GF-D8 (cell line): ENCODE measurements around the gene UBE2O.
A peak's percentile ranks its signal among the peaks of the same experiment; 100 is the strongest.

Experiments used
- DNase-seq: peaks from one replicate; lab custom pipeline; 2025; lab: John Stamatoyannopoulos, UW

The UBE2O gene

GRCh38 chr17:76414334-76415295 is 38.3 kb downstream of the UBE2O start:
- DNase-seq, result no peak

DNA sequence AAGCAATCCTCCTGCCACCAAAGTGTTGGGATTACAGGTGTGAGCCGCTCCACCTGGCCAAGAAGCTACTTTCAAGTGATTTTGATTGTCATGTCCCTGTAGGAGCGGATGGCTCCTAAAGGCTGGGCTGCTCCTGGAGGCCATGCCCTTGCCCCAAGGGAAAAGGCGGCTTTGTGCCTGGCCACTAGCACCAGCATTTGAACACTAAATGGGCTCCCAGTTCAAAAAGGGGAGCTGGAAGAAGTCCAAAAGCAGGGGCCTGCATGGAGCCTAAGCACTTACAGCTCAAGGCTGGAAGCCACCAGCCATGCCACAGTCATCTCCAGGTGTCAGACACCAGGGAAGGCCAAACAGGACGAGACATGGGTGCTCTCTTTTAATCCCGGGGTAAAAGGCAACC is 41.7 kb downstream of the UBE2O start:
- no peak for DNase-seq

DNA sequence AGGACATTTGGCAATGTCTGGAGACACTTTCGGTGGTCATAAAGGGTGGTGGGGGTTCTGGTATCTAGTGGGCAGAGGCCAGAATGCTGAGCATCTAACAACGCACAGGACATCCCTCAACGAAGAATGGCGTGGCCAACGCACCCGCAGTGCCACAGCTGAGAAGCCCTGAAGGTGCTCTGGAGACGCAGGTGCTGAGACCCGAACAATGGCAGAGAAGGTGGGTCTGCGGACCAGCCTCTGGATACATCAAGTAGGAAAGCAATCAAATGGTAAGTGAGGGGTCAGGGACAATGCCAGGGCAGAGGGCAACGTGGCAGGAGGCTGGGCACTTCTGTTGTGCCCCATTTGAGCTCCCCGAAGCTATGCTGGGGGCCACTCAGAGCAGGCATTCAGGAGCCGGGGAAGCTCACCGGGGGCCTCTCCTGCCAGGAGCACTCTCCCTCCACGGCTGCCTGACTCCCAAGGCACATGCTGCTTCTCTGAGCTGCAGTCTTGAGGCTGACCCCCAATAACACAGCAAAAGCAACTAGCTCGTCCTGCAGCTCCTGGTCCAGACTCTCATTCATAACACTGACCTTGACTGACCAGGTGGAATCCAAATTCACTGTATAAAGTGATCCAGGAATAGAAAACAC is 42.5 kb downstream of the UBE2O start:
- DNase-seq, result no peak

- peak; percentile 25 for DNase-seq
These were observed 44.7 kb downstream of the UBE2O start for GRCh38 chr17:76408037-76408849.

DNA sequence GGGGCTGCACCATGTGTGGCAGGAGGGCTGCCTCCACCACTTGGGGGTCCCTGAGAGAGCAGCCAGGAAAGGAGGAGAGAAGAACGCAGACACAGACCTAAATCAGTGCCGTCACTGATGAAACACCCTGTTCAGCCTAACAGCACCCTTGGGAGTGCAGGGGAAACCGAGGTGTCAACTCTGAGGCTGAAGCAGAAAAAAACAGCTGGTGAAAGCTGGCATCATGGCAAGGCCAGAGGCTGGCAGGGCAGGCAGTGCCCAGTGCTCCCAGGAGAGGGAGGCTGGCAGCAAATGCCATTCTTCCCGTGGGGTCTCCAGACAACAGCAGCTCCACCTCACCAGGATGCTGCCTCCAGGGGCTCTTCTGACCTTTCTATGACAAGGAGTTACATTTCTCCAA is 45.4 kb downstream of the UBE2O start:
- no peak for DNase-seq

GRCh38 chr17:76405967-76406647 is 46.8 kb downstream of the UBE2O start:
- no peak for DNase-seq

DNA sequence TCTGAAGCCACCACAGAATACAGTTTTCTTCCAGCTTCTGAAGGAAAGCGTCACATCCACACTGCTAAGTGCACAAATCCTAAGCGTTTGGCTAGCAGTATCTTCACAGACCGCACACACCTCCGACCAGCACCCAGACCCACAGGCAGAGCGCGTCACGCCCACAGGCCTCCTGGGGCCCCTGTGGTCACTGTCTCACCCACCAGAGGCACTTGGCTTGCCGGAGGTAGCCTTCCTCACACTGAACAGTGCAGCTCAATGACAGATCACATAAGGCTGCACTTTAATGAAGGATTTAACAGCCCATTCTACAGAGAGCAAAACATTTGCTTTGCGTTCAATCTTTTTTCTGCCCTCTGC is 47.4 kb downstream of the UBE2O start:
- DNase-seq, result no peak

DNA sequence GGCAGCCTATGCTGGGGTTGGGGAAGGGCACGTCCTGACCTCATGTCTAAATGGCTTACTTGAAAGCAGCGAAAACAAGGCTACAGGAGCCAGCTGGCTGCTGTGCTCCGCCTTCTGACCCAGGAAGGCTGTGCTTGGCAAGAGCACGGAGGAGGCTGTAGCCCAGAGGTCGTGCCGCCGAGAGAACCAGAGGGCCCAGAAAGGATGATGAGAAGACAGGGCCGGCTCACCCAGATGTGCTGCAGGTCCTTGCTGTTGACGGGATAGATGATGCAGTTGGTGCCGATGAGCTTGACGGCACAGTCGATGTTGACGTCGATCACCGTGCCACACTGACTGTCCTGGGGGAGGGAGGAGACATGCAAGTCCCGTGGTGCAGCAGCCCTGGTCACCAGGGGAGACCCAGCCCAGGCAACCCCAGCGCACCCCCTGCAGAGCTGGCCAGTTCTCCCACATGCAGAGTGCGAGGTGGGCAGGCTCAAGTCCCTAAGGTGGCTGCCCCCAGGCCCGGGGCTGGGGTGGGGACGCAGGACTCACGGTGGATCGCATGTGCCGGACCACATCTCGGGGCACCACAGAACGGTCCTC is 47.9 kb downstream of the UBE2O start:
- DNase-seq, result no peak

- DNase-seq, result no peak
These were observed 48.7 kb downstream of the UBE2O start for GRCh38 chr17:76404256-76404655.

DNA sequence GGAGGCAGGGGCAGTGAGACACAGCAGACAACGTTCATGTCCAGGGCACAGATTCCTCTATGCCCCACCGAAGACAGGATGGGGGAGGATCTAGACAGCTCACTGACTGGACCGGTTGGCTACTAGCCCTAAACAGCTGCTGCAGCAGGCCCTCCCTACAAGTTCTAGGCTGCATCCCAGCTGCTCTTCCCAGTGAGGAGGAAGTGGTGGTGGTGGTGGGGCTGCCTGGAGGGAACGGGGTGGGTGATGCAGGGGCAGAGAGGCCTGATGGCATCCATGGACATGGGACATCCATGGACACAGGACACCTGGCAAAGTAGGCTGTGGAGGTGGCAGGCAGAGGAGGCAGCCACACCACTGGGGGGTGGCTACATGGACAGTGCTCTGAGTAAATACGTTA is 50.2 kb downstream of the UBE2O start:
- DNase-seq, result no peak

DNA sequence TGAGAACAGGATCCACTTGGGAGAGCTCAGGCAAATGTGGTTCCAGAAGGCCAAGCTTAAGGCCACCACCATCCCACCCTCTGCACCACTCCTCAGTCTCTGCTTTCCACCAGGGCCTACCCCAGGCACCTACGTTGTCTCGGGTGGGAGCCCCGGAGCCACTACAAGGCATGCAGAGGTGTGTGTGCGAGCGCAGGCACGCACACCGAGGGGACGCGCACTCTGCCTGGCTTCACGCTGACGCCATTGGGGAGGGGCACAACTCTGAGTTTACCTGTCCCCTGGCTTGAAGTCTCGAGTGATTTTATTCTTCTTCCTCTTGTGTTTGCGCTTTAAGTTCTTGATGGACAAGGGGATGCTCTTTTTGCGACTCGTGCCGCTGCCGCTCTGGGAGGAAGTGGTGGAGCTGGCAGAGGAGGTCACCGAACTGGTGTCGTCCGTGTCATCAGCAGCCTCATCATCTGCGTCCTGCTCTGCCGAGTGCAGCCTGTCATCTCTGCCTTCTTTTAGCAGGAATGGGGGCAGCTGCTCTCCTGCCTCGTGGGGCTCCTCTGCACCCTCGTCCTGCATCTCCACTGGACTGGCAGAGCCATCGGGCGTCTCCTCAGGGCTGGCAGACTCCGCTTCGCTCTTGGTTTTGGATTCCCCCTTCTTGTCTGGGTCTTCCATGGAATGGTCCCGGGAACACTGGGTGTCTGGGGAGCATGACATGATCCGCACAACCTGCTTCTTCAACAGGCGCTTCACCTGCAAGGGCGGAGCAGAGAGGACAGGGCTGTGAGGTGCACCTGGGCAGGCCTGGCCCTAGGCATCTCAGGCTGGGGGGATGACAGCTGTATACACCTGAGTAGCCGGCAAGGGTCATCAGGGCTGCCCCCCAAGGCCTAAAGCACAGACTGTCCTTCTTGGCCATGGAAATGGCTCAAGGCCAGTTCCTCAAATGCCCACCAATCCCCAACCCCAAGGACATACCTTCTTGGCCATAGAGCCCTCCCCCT is 53.5 kb downstream of the UBE2O start:
- no peak for DNase-seq

DNA sequence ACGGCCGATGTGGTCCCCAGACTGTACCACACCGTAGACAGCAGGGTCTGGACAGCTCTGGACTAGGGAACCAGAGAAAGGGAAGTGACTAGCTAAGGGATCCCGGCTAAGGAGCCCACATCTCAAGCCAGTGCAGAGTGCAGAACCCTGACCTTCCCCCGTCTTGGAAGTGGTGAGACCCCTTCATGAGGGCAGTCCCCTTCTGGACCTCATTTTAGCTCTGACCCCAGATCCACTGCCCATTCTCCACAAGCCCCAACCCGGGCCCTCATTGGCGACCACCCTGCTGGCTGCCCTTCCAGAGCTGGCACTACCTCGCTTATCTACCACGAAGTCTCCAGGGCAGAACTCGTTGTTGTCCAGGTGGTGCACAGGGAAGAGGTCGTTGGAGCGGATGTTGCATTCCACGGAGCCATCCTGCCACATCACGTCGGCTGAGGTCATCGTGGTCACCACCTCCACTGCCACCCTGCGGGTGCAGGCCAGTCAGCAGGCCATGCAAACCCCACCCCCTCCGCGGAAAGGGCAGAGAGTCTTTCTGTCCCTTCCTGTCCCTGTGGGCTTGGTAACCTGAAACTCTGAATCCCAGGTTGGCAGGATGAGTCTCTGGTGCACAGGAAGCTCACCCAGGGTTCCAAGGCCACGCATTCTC is 54.3 kb downstream of the UBE2O start:
- DNase-seq, result no peak

DNA sequence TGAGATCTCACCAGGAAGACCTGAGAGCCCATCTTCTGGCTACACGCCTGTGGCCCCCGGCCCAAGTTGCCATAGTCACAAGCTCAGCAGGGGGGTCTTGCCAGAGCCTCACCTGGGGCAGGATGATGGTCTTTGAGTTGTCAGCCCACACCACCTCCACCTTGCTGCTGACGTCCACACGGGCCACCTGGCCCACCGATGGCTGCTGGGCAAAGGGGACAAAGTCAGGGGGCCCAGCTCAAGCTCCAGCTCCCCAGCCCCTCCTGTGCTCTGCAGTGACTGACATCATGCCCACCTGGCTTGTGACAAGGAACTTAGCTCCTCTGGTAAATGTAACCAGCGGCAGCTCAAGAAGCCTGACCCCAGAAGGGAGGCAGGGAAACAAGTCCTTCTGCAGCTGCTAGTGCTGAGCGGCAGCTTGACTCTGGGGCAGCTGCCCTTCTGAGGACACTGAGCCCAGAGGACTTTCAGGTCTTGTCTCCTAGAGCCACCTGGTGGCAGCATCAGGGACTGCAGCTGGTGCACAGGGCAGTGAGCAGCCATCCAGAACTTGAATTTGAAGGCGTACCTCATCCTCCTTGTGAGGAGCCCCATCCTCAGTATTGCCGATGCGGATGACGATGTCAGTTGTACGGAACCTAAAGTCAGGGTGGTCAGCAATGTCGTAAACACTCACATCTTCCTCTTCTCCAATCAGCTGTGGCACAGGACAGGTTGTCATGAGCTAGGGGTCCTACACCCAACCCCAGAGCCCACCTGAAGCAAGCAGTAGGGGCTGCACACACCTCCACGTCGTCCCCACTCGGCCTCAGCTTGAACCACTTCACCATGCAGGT is 55.0 kb downstream of the UBE2O start:
- peak; percentile 16 for DNase-seq

- DNase-seq, result no peak
These were observed 55.8 kb downstream of the UBE2O start for GRCh38 chr17:76397184-76397583.

- DNase-seq, result no peak
These were observed 57.0 kb downstream of the UBE2O start for GRCh38 chr17:76395980-76396379.

DNA sequence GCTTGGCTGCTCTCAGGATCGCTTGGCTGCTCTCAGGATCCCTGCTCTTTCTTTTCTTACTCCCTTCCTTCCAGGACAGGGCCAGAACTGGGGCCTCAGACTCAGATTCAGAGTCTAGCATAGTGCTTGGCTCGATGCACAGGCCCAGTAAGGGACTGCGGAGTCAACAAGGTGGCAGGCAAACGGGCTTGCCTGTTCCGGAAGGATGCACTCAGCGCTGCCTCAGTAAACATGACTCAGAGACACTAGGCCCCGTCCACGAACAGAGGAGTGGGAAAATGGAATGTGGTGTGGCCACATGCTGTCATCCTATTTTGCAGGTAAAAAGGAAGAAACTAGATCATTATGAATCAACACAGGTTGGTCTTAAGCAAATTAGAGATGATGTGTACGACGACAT is 58.8 kb downstream of the UBE2O start:
- DNase-seq, result no peak

DNA sequence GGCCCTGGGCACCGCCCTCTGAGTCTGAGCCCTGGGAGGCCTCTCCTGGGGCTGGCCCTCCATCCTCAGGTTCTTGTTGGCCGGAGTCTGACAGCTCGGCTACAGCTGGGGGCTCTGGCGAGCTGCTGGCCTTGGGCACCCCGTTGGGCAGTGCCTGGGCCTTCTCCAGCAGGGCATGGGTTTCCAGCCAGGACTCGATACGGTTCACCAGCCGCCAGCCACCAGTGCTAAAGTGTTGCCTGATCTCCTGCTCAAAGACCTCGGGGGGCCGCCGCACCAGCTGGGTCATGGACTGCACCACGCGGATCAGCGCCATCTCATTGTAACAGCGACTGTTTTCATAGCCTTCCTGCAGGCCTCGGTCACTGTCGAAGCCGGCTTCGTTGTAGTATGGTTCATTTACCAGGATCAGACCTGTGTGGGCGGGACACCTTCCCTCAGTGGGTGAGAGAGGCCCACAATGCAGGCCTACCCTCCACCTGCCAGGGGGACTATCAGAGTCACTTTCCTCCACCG is 61.7 kb downstream of the UBE2O start:
- no peak for DNase-seq

- no peak for DNase-seq
These were observed 62.9 kb downstream of the UBE2O start for GRCh38 chr17:76390003-76390421.
